ENCODE results near the gene BPHL.
"Not testable (repeated sequence)": the region's sequence is repeated elsewhere in the genome, so short reads cannot be mapped to it uniquely, and the experiment has no call there.

- not testable (repeated sequence) for TF ChIP-seq ASH2L (IDR thresholded peaks at IDR 0.05; ENCODE audit: borderline replicate concordance, low read depth); MAX (IDR thresholded peaks at IDR 0.05; ENCODE audit: low read depth, low read length); CTCF (IDR thresholded peaks at IDR 0.05 in 2 of 3, conservative IDR thresholded peaks at IDR 0.05 in 1 of 3; ENCODE audit: control insufficient read depth in 2 of 3, extremely low read depth in 1 of 3, insufficient read depth in 1 of 3, low read depth in 3 of 3, low read length in 3 of 3); PKNOX1 (IDR thresholded peaks at IDR 0.05); NFIC (IDR thresholded peaks at IDR 0.05; ENCODE audit: low read depth, low read length); NBN (IDR thresholded peaks at IDR 0.05); FOXM1 (IDR thresholded peaks at IDR 0.05; ENCODE audit: low read depth, low read length); SREBF2 (IDR thresholded peaks at IDR 0.05; ENCODE audit: low read length); POLR2A (IDR thresholded peaks at IDR 0.05; ENCODE audit: low read depth, low read length); EZH2 (IDR thresholded peaks at IDR 0.05; ENCODE audit: borderline replicate concordance, control insufficient read depth, low read depth, low read length); CBX5 (IDR thresholded peaks at IDR 0.05; ENCODE audit: low read depth)
Observed at GRCh38 chr6:3170676-3171075, 52.2 kb downstream of the BPHL start.
